Stimulated activated naive B cell treated with anti-CD40 and anti-IgM and Interleukin-4, amounts not matched to agents 10 μg/mL and 1 μg/mL and 100 μg/mL, for 72 hours (primary cell): ENCODE measurements around the gene MTM1.

Source experiments
- ATAC-seq, 2 donors: fragments of 150-1000 bp; cut with Tn5 transposase; replicated peaks; 2 replicates each; pipeline ENCODE4 v1.10.0; 2021; ENCODE audit warnings: moderate library complexity in 1 of 2
- DNase-seq: peaks from one replicate; pipeline ENCODE4 v3.0.0; 2021
- H3K27ac Mint-ChIP-seq: one replicate; pipeline ENCODE4 v1.8.0; 2022; ENCODE audit warnings: mild to moderate bottlenecking, mixed read lengths
- H3K27me3 Mint-ChIP-seq, 2 donors: one replicate each; pipeline ENCODE4 v1.8.0; 2022; ENCODE audit warnings: mixed read lengths in 2 of 2
- H3K36me3 Mint-ChIP-seq, 2 donors: one replicate each; pipeline ENCODE4 v1.8.0; 2022; ENCODE audit warnings: mixed read lengths in 2 of 2, mild to moderate bottlenecking in 1 of 2
- H3K4me1 Mint-ChIP-seq, 2 donors: one replicate each; pipeline ENCODE4 v1.8.0; 2022; ENCODE audit warnings: mixed read lengths in 2 of 2, mild to moderate bottlenecking in 1 of 2
- H3K4me3 Mint-ChIP-seq, 2 donors: one replicate each; pipeline ENCODE4 v1.8.0; 2022; ENCODE audit warnings: mild to moderate bottlenecking in 2 of 2, mixed read lengths in 2 of 2, moderate library complexity in 1 of 2
- H3K9me3 Mint-ChIP-seq, 2 donors: one replicate each; pipeline ENCODE4 v1.8.0; 2022; ENCODE audit warnings: mixed read lengths in 2 of 2, mild to moderate bottlenecking in 1 of 2

MTM1 gene

DNA sequence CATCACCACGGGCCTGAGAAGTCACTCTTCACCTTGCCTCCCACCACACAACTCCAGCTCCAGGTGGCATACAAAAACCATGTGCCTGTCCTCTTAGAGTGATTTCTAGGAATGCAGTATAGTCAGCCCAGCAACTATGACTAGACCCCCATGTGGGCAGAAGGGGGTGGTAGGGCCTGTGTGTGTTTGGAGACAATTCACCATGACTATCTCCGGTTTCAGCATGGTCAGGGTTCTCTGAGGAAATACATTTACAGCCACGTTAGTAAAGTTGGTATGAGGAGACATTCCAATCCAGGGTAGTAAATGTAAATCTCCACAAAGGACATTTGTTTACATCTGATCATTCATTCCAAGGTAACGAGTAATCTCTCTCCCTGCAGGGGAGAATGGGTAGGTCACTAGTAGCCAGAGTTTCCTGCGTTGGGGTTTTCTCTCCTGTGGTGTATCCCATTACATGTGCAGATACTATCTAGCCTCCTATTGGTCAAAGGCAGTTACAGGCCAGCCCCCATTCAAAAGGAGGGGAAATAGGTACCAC is 120.6 kb downstream of the MTM1 start:
- H3K27me3 Mint-ChIP-seq: no peaks in the 10 kb centered on the region
- DNase-seq: no peak
- H3K36me3 Mint-ChIP-seq: no peaks in the 10 kb centered on the region
- peak overlapping the region; percentile 47 for H3K27ac Mint-ChIP-seq
- no peak overlapping the region for H3K4me3 Mint-ChIP-seq
- ATAC-seq: no peak
- no peaks in the 10 kb centered on the region for H3K9me3 Mint-ChIP-seq
- peaks cover 7 to 36% of the 10 kb centered on the region in 2 donors for H3K4me1 Mint-ChIP-seq

DNA sequence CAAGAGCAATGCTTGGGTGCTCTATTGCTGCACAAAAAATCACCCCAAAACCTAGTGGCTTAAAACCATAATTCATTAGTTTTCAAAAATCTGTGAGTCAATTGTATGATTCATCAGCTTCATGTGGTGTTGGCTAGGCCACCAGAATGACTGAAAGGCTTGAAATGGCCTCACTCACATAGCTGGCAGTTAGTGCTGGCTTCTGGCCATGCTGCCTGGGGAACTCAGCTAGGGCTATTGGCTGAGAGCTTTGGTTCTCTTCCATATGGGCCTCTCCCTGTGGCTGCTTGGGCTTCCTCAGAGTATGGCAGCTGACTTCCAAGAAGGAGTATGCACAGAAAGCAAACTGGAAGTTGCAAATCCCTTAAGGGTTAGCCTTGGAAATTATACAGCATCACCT is 121.7 kb downstream of the MTM1 start:
- Mint-ChIP-seq H3K27ac (no peak overlapping the region), H3K4me3 (no peak overlapping the region), H3K4me1 (peaks cover 13 to 40% of the 10 kb centered on the region in 2 donors), H3K27me3 (no peaks in the 10 kb centered on the region), H3K9me3 (no peaks in the 10 kb centered on the region), H3K36me3 (peaks cover 0 to under 1% of the 10 kb centered on the region in 2 donors)
- DNase-seq (no peak), ATAC-seq (no peak)

DNA sequence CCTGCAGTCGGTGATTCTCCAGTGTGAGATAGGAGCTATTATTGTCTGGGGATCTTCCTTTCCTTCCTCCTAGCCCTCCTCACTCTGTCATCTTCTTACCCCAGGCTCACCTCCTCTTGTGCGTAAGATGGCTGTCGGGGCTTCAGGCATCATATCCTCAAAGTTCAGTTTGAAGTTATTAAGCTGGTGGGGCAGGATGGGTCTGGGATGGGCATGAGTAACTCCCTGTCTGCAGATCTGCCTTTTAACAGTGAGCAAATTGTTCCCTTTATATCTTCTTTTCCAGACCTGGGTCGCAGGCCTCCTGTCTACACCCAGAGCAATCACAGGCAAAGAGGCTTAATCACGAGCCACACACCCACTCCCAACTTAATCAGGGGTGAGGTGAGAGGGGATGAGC is 123.9 kb downstream of the MTM1 start:
- Mint-ChIP-seq H3K4me1 (peaks cover 31 to 62% of the 10 kb centered on the region in 2 donors), H3K27ac (peak overlapping the region; percentile 86), H3K9me3 (no peaks in the 10 kb centered on the region), H3K36me3 (peaks cover 0 to 3% of the 10 kb centered on the region in 2 donors), H3K4me3 (peak overlapping the region; percentile 79 to 82), H3K27me3 (no peaks in the 10 kb centered on the region)
- ATAC-seq (no peak), DNase-seq (no peak)

DNA sequence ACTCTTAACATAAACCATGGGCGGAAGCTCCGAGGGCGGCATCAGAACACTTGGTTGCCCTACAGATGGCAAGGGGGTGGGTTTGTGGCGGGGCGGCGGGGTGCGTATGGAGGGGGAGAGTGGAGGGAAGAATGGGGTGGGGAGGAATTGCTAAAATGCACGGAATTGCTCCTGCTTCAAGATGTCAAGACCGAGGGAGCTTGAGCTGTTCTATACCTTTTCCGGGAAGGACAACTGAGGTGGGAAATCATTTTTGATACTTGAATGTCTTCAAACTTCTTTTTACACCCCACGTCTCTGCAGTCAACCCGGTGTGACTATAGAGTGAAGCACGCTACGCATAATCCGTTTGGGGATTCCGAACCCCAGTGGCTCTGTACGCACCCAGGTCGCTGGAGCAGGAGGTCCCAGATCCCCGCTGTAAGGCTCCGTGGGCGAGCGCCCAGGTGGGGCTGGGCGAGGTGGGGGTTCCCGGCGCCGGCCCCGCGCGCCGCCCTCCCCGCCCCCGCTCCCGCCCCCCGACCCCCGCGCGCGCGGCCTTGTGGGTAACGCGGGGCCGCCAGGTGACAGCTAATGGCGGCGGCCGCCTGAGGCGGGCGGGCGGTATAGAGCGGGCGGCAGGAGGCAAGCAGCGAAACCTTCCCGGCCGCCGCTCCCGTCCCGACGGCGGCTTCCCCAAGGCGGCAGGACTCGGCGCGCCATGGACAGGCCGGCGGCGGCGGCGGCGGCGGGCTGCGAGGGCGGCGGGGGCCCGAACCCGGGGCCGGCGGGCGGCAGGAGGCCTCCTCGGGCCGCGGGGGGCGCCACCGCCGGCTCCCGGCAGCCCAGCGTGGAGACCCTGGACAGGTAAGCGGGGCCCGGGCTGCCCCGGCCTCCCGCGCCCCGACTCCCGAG is 124.7 kb downstream of the MTM1 start, which contains the start of gene MTMR1:
Gene MTMR1, plus strand, starts transcription at position 566 of the 894 bp plus-strand sequence. Its CDS starts 135 bp downstream, at position 701.
- ATAC-seq: peak; percentile 57 to 68
- Mint-ChIP-seq H3K4me3 (peak within 1 kb of the TSS; percentile 86 to 93), H3K9me3 (no peaks in the 10 kb centered on the region), H3K36me3 (peaks cover 0 to 3% of the 10 kb centered on the region in 2 donors), H3K27me3 (no peaks in the 10 kb centered on the region), H3K27ac (peak within 1 kb of the TSS; percentile 94), H3K4me1 (peaks cover 34 to 64% of the 10 kb centered on the region in 2 donors)
- DNase-seq: peak; percentile 33

DNA sequence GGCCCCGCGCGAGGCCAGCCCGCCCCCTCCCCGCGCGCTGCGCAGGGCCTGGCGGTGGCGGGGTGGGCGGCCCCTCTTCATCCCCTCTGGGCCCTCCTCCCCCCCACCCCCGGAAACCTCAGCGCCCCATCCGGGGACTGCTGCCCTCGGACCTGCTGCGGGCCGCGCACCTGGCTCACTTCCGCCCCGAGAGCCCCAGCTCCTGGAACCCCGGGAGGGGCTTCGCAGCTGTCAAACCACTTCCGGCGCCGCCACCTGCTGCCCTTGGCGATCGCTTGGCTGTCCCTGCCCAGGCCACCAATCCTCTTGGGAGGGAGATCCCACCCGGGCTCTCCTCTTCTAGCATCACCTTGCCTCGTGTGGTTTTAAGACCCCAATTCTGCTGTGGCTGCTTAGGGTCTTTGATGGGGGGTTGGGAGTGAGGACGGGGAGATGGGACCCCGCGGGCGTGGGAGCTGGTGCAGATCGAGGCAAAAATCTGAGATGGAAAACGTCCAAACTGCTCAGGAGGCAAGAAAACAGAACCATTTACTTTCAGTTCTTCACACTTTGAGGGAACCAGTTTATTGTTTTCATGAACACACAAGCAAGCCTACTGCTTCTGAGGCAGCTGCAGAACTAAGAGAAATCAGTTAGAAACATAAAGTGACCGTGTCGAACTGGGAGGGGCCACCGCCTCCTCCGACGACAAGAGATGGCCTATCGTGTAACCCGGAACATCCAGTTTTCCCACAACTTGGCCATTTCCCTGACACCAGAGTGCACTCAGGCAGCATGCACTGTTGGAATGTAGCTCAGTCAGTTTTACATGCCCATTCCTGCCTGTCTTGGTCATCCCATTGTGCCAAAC is 125.5 kb downstream of the MTM1 start:
- Mint-ChIP-seq H3K4me3 (peak overlapping the region; percentile 86 to 93), H3K27me3 (no peaks in the 10 kb centered on the region), H3K9me3 (no peaks in the 10 kb centered on the region), H3K27ac (peak overlapping the region; percentile 94), H3K4me1 (peaks cover 32 to 56% of the 10 kb centered on the region in 2 donors), H3K36me3 (peaks cover 0 to 3% of the 10 kb centered on the region in 2 donors)
- peak; percentile 71 to 79 for ATAC-seq
- peak; percentile 68 for DNase-seq

DNA sequence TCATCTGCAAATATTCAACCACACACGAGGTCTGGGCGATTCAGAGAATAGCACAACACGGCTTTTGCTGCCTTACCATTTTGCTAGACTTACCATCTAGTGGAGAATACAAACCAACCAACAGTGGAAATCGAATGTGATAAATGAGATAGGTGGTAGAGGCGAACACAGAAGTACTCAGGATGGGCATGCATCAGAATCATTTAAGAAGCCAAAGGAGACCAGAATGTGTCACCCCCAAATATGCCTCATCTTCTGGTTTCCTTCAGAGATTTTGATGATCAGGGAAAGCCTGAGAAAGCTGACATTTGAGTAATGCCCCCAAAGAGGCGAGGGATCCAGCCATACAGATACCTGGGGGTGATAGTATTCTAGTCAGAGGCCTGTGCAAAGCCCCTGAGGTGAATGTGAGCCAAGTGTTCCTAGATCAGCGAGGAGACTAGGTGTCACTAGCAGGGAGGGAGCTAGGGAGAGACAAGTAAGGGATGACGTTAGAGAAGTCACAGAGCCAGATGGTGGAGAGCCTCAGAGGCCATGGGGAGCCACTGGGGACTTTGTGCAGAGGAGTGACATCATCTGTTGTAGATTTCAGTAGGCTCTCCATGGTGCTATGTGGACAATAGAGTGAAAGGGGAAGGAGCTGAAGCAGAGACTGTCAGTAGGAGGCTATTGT is 126.5 kb downstream of the MTM1 start:
- ATAC-seq: peak; percentile 26 to 50
- Mint-ChIP-seq H3K4me1 (peaks cover 28 to 46% of the 10 kb centered on the region in 2 donors), H3K36me3 (peaks cover 0 to 3% of the 10 kb centered on the region in 2 donors), H3K9me3 (no peaks in the 10 kb centered on the region), H3K27ac (peak overlapping the region; percentile 37), H3K4me3 (peak overlapping the region; percentile 19 to 62), H3K27me3 (no peaks in the 10 kb centered on the region)
- peak; percentile 11 for DNase-seq

DNA sequence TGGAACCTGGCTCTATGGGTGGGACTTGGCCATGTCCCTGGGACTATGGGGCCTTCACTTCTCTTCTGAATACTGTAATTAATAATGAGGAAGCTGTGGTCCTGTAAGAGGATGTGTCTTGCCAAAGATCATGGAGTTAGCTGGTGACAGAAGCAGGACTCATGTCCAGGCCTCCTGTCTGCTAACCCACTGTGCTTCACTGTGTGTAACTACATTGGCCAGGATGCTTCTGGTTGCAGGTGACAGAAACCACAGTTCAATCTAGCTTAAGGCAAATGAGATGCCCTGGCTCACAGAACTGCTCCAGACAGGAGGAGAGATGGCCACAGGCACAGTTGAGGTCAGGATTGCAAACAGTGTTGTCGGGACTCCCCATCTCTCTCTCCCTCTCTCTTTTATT is 127.9 kb downstream of the MTM1 start:
- Mint-ChIP-seq H3K27me3 (no peaks in the 10 kb centered on the region), H3K4me3 (peak overlapping the region; percentile 13 to 62), H3K36me3 (peaks cover 0 to 3% of the 10 kb centered on the region in 2 donors), H3K4me1 (peaks cover 28 to 43% of the 10 kb centered on the region in 2 donors), H3K27ac (peak overlapping the region; percentile 77), H3K9me3 (no peaks in the 10 kb centered on the region)
- DNase-seq: no peak
- ATAC-seq: no peak

DNA sequence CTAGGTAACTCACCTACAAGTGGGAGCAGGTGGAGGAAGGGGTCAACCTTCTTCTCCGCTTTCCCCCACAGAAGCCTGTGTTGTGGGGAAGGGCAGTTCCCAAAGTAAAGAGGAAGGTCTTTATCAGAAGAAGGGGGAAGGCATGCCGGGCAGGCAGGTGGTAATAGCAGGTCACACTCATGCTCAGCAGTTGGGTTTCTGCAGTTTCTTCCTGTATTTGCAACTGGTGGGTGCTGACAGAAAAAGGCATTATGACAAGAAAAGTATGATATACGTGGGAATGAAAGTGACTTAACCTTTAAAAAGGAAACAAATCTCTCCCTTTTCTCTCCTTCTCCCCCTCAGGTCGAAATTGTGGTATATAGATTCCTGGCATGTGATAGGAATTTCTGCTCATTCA is 128.4 kb downstream of the MTM1 start:
- peak overlapping the region; percentile 47 for H3K27ac Mint-ChIP-seq
- no peaks in the 10 kb centered on the region for H3K27me3 Mint-ChIP-seq
- H3K4me3 Mint-ChIP-seq: peak overlapping the region; percentile 40 to 53
- peaks cover 28 to 37% of the 10 kb centered on the region in 2 donors for H3K4me1 Mint-ChIP-seq
- DNase-seq: no peak
- peaks cover 0 to 3% of the 10 kb centered on the region in 2 donors for H3K36me3 Mint-ChIP-seq
- ATAC-seq: no peak
- H3K9me3 Mint-ChIP-seq: no peaks in the 10 kb centered on the region

DNA sequence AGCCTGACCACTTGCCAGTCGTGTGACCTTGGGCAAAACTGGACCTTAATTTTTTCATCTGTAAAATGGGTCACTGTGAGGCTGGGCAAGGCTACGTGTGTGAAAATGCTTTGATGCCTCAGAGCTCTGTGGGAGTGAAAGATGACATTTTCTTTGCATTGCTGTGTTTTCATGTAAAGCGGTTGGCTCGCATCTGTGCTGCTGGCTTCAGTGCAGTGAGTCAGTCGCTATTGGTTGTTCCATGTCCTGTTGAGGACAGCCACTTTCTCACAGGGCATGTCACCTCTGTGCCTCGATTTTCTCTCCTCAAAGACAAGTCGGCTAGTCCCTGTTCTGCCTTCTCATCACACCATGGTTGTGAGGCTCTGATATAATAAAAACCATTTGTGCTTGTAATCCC is 129.2 kb downstream of the MTM1 start:
- ATAC-seq (no peak), DNase-seq (no peak)
- Mint-ChIP-seq H3K36me3 (peaks cover 0 to 3% of the 10 kb centered on the region in 2 donors), H3K4me1 (peaks cover 27 to 30% of the 10 kb centered on the region in 2 donors), H3K9me3 (no peaks in the 10 kb centered on the region), H3K4me3 (no peak overlapping the region), H3K27ac (peak overlapping the region; percentile 65), H3K27me3 (no peaks in the 10 kb centered on the region)

DNA sequence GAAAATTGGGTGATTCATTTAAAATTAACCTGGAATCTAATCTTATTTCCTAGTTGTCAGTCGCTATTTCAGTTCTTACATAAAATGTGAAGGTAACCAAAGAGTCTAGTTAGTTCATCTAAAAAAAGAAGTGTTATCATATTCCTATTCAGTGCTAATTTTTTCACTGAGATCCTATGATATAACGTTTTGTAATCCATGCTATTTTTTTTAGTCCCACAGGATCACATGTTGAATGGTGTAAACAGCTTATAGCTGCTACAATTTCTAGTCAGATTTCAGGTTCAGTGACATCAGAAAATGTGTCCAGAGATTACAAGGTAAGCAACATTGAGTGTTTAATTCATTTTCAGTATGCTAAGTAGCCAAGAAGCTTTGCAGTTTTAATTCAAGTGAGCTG is 130.6 kb downstream of the MTM1 start:
- Mint-ChIP-seq H3K27me3 (no peaks in the 10 kb centered on the region), H3K27ac (no peak overlapping the region), H3K4me3 (no peak overlapping the region), H3K9me3 (no peaks in the 10 kb centered on the region), H3K36me3 (peaks cover 3 to 4% of the 10 kb centered on the region in 2 donors), H3K4me1 (peaks cover 29 to 36% of the 10 kb centered on the region in 2 donors)
- no peak for ATAC-seq
- no peak for DNase-seq

DNA sequence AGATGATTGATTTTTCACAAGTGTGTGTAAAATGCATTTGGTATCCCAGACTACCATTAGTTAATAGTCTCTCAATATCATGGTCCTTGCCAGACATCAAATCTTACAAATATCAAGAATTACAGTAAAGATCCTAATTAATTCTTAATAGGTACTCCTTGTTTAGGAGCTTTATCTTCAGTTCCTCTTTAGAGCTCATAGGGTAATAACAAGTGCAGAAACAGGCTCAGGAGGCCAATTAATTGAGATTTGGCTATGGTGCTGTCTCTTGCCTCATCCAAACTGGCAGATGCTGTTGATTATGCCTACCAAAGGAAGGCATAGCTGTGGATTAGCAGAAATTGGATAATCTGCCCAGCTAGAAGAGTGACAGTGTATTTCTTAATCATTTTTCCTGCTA is 131.7 kb downstream of the MTM1 start:
- ATAC-seq (no peak), DNase-seq (no peak)
- Mint-ChIP-seq H3K9me3 (no peaks in the 10 kb centered on the region), H3K27me3 (no peaks in the 10 kb centered on the region), H3K4me3 (no peak overlapping the region), H3K36me3 (peaks cover 8 to 10% of the 10 kb centered on the region in 2 donors), H3K27ac (no peak overlapping the region), H3K4me1 (peaks cover 26 to 40% of the 10 kb centered on the region in 2 donors)

DNA sequence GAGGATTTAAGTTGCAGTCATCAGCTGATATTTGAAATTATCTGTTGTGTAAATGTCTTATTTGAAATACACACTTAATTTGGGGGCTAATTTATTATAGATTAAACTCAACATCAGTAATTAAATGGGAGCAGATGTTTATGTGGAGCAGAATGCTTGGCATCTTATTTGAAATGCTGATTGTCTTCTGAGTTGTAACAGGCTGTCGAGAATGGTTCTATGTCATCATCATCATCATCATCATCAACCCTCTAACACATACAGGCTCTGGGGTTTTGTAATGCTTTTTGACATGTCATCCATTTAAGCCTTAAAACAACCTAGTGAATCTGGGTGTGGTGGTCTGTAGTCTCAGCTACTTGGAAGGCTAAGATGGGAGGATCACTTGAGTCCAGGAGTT is 133.0 kb downstream of the MTM1 start:
- Mint-ChIP-seq H3K36me3 (peaks cover 10 to 15% of the 10 kb centered on the region in 2 donors), H3K27me3 (no peaks in the 10 kb centered on the region), H3K4me1 (peaks cover 15 to 34% of the 10 kb centered on the region in 2 donors), H3K9me3 (no peaks in the 10 kb centered on the region), H3K27ac (no peak overlapping the region), H3K4me3 (no peak overlapping the region)
- ATAC-seq (no peak), DNase-seq (no peak)

DNA sequence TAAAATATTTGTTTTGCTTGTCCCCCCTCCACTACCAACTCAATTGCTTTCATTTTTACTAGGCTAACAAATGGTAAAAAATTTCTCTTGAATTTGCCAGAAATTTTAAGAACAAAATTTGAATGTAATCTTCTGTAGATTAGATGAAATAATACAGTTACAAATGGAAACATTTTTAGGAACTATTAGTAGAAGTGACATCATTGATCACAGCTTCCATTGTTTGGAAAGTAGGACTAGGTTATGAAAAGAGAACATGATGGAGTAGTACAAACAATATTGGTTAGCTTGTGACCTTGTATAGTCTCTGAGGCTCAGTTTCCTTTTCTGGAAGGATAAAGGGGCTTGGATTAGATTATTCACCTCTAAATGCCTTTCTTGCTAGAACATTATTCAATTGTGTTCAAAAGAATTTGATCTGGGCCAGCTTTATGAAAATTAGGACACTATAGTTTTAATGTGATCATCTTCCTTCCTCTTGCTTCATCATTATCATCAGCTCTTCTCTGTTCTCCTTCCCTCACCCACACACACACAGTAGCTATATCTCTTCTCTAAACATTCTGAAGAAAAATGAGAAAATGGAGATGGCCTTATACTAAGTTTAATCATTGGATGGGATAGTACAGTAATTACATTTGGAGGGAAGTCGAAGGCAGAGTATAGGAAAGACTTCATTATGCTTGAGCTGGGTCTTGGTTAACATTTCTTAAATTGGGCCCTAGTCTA is 134.7 kb downstream of the MTM1 start:
- DNase-seq: no peak
- no peak for ATAC-seq
- Mint-ChIP-seq H3K27me3 (no peaks in the 10 kb centered on the region), H3K27ac (peak overlapping the region; percentile 22), H3K4me1 (peaks cover 4 to 22% of the 10 kb centered on the region in 2 donors), H3K36me3 (peaks cover 10 to 18% of the 10 kb centered on the region in 2 donors), H3K9me3 (no peaks in the 10 kb centered on the region), H3K4me3 (no peak overlapping the region)
